Endothelial cell of umbilical vein (primary cell): ENCODE results near the gene GALNT17. TPM values are rescaled to one million over a fixed set of nuclear protein-coding genes. Genes with fewer than 3 reads are reported as not detected.

Source experiments
- BruUV-seq: library from RNA; stranded (reverse); fragments of 400-500 nt; replicated peaks from 2 replicates; lab custom pipeline; 2021; lab: Mats Ljungman, UMichigan
- CTCF ChIA-PET: fragments of 300-600, 350-600 bp; sonication (Branson Sonifier 250); formaldehyde crosslinking; loops from one replicate; lab custom pipeline; 2021; ENCODE audit warnings: antibody characterized with exemption, inconsistent platforms; lab: Charles Lee
- POLR2A ChIA-PET: fragments of 300-600, 350-600 bp; sonication (Branson Sonifier 250); formaldehyde crosslinking; loops from one replicate; lab custom pipeline; 2021; ENCODE audit warnings: antibody characterized with exemption, inconsistent platforms; lab: Charles Lee
- DNase-seq: peaks from one replicate; pipeline ENCODE4 v3.0.0-alpha.2; 2011; ENCODE audit warnings: low read depth, low spot score
- FAIRE-seq: peaks from 2 replicates; lab custom pipeline; 2011; peaks lifted over from hg19 to GRCh38; lab: Jason Lieb, UNC
- H2AFZ ChIP-seq: 2 replicates; pipeline ENCODE4 v1.6.0; 2012; ENCODE audit warnings: low read depth, low read length, control low read depth, inconsistent platforms
- H3K27ac ChIP-seq: 2 replicates; pipeline ENCODE4 v1.5.1; 2011; ENCODE audit warnings: low read depth, mild to moderate bottlenecking, control low read depth, low read length, moderate library complexity; ENCODE audit not compliant: insufficient read depth
- H3K27me3 ChIP-seq, 2 experiments: 2 replicates each; pipeline versions ENCODE4 v1.6.0 to v1.6.1; 2011; ENCODE audit warnings: low read length in 2 of 2, mixed read lengths in 1 of 2; ENCODE audit not compliant: control insufficient read depth in 2 of 2, insufficient read depth in 2 of 2
- H3K36me3 ChIP-seq, 2 experiments: 2 replicates in 1 of 2; 3 replicates in 1 of 2; pipeline ENCODE4 v1.5.1; 2011; ENCODE audit warnings: low read length in 2 of 2, mild to moderate bottlenecking in 1 of 2, moderate library complexity in 1 of 2; ENCODE audit not compliant: control insufficient read depth in 2 of 2, insufficient read depth in 2 of 2; ENCODE audit errors: extremely low read depth in 1 of 2
- H3K4me1 ChIP-seq: 3 replicates; pipeline ENCODE4 v1.5.1; 2011; ENCODE audit warnings: mild to moderate bottlenecking, low read length; ENCODE audit not compliant: control insufficient read depth, insufficient read depth; ENCODE audit errors: extremely low read depth
- H3K4me2 ChIP-seq: 2 replicates; pipeline ENCODE4 v1.6.1; 2011; ENCODE audit warnings: low read length, control low read depth, mixed read lengths; ENCODE audit not compliant: insufficient read depth
- H3K4me3 ChIP-seq, 3 experiments: fragments of 200-600 bp in 1 of 3; sonication (generic), shearing (Covaris generic) in 1 of 3; replicated peaks in 1 of 3; 2 replicates each; pipeline ENCODE4 v1.5.1; 2011 to 2016; ENCODE audit warnings: control low read depth in 3 of 3, low read length in 3 of 3, mild to moderate bottlenecking in 2 of 3, inconsistent platforms in 1 of 3, low read depth in 1 of 3, moderate library complexity in 1 of 3; ENCODE audit not compliant: insufficient read depth in 1 of 3
- H3K79me2 ChIP-seq: 2 replicates; pipeline ENCODE4 v1.6.0; 2012; ENCODE audit warnings: low read length, inconsistent platforms; ENCODE audit not compliant: control insufficient read depth, insufficient read depth
- H3K9ac ChIP-seq: replicated peaks from 2 replicates; pipeline ENCODE3; 2011; ENCODE audit warnings: low read length, control low read depth; ENCODE audit not compliant: insufficient read depth; ENCODE audit errors: extremely low read depth
- H3K9me1 ChIP-seq: replicated peaks from 3 replicates; pipeline ENCODE4 v1.6.0; 2011; ENCODE audit warnings: mild to moderate bottlenecking, low read length; ENCODE audit not compliant: control insufficient read depth, insufficient read depth; ENCODE audit errors: extremely low read depth
- H3K9me3 ChIP-seq: replicated peaks from 2 replicates; pipeline ENCODE4 v1.5.1; 2012; ENCODE audit warnings: low read length, inconsistent platforms; ENCODE audit not compliant: control insufficient read depth, insufficient read depth
- H4K20me1 ChIP-seq: replicated peaks from 2 replicates; pipeline ENCODE3; 2011; ENCODE audit warnings: mild to moderate bottlenecking, low read length; ENCODE audit not compliant: control insufficient read depth, insufficient read depth; ENCODE audit errors: extremely low read depth
- EZH2 ChIP-seq: IDR thresholded peaks from 2 replicates; pipeline ENCODE4 v1.6.1; 2012; ENCODE audit warnings: borderline replicate concordance, low read depth, mild to moderate bottlenecking, moderate library complexity, low read length, inconsistent platforms; ENCODE audit not compliant: severe bottlenecking
- FOS ChIP-seq: IDR thresholded peaks from 2 replicates; pipeline ENCODE4 v1.6.1; 2011; ENCODE audit warnings: mild to moderate bottlenecking, low read length, moderate library complexity, borderline replicate concordance; ENCODE audit not compliant: insufficient read depth
- GATA2 ChIP-seq: IDR thresholded peaks from 2 replicates; pipeline ENCODE4 v1.7.0; 2011; ENCODE audit warnings: low read depth, mild to moderate bottlenecking, moderate library complexity, mixed read lengths, low read length; ENCODE audit not compliant: insufficient read length, insufficient read depth
- JUN ChIP-seq: IDR thresholded peaks from 2 replicates; pipeline ENCODE4 v1.6.1; 2011; ENCODE audit warnings: borderline replicate concordance, low read depth; ENCODE audit not compliant: insufficient read length, insufficient read depth
- MYC ChIP-seq: IDR thresholded peaks from one replicate; pipeline ENCODE4 v1.6.1; 2011; ENCODE audit warnings: mild to moderate bottlenecking, low read depth, low read length
- POLR2A ChIP-seq: IDR thresholded peaks from 2 replicates; pipeline ENCODE4 v1.6.1; 2012; ENCODE audit warnings: low read depth, mild to moderate bottlenecking, control low read depth, low read length
- POLR2AphosphoS5 ChIP-seq: IDR thresholded peaks from 2 replicates; pipeline ENCODE4 v1.6.1; 2012; ENCODE audit warnings: low read depth, mild to moderate bottlenecking, control low read depth, low read length, moderate library complexity; ENCODE audit not compliant: insufficient read depth
- dilution Hi-C: fragments of 300-500 bp; cut with MboI; formaldehyde crosslinking; loops from one replicate; pipeline ENCODE4 v1.15.0; 2019; ENCODE audit warnings: low sequenced_read_pairs; ENCODE audit not compliant: extremely low pct_ligation_motif_present
- intact Hi-C: fragments of 100-400 bp; cut with micrococcal nuclease; formaldehyde crosslinking; loops from one replicate; pipeline ENCODE4 v1.10.0; 2022
- microRNA-seq: library from miRNA; unstranded; fragments of <30 nt; microRNA quantifications from one replicate; pipeline ENCODE4 v1.2.0, GENCODE V29; 2021; ENCODE audit warnings: borderline number of aligned reads, borderline replicate concordance
- polyA plus RNA-seq, 4 experiments: library from polyadenylated mRNA; depleted of rRNA in 3 of 4; stranded (reverse) in 3 of 4; unstranded in 1 of 4; fragments of >200 nt; gene quantifications; 2 replicates each; pipeline versions ENCODE4 v1.2.1 to v1.2.3, GENCODE V29; 2011 to 2012; ENCODE audit warnings: missing spikeins in 1 of 4
- small RNA-seq: library from RNA; depleted of rRNA; stranded (forward); fragments of <200 nt; gene quantifications from one replicate; pipeline ENCODE3, GENCODE V24; 2012; ENCODE audit warnings: low replicate concordance, low read depth; ENCODE audit not compliant: insufficient read depth, insufficient read length
- total RNA-seq: library from RNA; stranded (reverse); gene quantifications from 2 replicates; pipeline ENCODE4 v1.2.3, GENCODE V29; 2021
- TF ChIP-seq, protein P1 (sequence below): IDR thresholded peaks from 2 replicates; pipeline ENCODE4 v1.6.1; 2011; ENCODE audit not compliant: insufficient read depth, insufficient read length
- TF ChIP-seq, protein P2 (sequence below), 2 donors: IDR thresholded peaks; 1 replicate in 1 of 2; 2 replicates in 1 of 2; pipeline ENCODE4 v1.5.1; 2011; ENCODE audit warnings: low read length in 2 of 2, mild to moderate bottlenecking in 2 of 2, moderate library complexity in 2 of 2, control low read depth in 1 of 2, inconsistent platforms in 1 of 2, low read depth in 1 of 2; ENCODE audit not compliant: insufficient read depth in 1 of 2; ENCODE audit errors: extremely low read depth in 1 of 2

The GALNT17 gene
- total and polyA plus RNA-seq, 2 donors (not counting 3 experiments of a cell fraction or from before 2014, with no cell fraction given) = not detected

DNA sequence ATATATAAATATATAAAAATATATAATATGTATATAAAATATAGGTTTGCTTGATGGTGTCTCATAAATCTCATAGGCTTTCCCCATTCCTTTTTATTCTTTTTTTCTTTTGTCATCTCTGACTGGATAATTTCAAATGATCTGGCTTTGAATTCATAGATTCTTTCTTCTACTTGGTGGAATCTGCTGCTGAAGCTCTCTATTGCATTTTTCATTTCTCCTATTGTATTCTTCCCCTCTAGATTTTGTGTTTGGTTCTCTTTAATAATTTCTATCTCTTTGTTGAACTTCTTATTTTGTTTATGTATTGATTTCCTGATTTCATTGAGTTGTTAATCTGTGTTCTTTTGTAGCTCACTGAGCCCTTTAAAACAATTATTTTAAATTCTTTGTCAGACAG lies 629.4 kb downstream of the GALNT17 start:
- Histone ChIP-seq H3K9me1 (no peaks in the 10 kb centered on the region), H3K9me3 (no peaks in the 10 kb centered on the region), H3K4me3 (no peak overlapping the region), H3K27ac (no peak overlapping the region), H3K36me3 (no peaks in the 10 kb centered on the region), H3K27me3 (no peaks in the 10 kb centered on the region), H3K79me2 (no peaks in the 10 kb centered on the region), H2AFZ (no peak overlapping the region), H3K4me2 (no peak overlapping the region), H3K9ac (no peak overlapping the region), H3K4me1 (no peaks in the 10 kb centered on the region), H4K20me1 (no peaks in the 10 kb centered on the region)
- intact Hi-C loops (no loop called here), dilution Hi-C loops (no loop called here)
- BruUV-seq = no TSS peak
- ChIA-PET CTCF (no interaction called here), POLR2A (no interaction called here)
- TF ChIP-seq POLR2A (no peak), POLR2AphosphoS5 (no peak), GATA2 (no peak), JUN (no peak), MYC (no peak), EZH2 (no peak), FOS (no peak)
- TF ChIP-seq, protein P1, sequence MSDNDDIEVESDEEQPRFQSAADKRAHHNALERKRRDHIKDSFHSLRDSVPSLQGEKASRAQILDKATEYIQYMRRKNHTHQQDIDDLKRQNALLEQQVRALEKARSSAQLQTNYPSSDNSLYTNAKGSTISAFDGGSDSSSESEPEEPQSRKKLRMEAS = no peak
- TF ChIP-seq, protein P2, sequence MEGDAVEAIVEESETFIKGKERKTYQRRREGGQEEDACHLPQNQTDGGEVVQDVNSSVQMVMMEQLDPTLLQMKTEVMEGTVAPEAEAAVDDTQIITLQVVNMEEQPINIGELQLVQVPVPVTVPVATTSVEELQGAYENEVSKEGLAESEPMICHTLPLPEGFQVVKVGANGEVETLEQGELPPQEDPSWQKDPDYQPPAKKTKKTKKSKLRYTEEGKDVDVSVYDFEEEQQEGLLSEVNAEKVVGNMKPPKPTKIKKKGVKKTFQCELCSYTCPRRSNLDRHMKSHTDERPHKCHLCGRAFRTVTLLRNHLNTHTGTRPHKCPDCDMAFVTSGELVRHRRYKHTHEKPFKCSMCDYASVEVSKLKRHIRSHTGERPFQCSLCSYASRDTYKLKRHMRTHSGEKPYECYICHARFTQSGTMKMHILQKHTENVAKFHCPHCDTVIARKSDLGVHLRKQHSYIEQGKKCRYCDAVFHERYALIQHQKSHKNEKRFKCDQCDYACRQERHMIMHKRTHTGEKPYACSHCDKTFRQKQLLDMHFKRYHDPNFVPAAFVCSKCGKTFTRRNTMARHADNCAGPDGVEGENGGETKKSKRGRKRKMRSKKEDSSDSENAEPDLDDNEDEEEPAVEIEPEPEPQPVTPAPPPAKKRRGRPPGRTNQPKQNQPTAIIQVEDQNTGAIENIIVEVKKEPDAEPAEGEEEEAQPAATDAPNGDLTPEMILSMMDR (IDR thresholded peaks at IDR 0.05; ENCODE audit: extremely low read depth in 1 of 2, insufficient read depth in 1 of 2, low read depth in 1 of 2, low read length in 2 of 2) = no peak
- DNase-seq (no peak), FAIRE-seq (no peak)

Small RNAs within 50 kb of the gene (microRNA-seq; reads per million reads assigned to microRNA genes)
- gene MIR3914-1 = not detected
- gene MIR3914-2 = not detected

Small RNAs within 50 kb of the gene (small RNA-seq; reads per million reads assigned to genes)
- not detected for gene MIR3914-1
- not detected for gene RN7SKP75
